ENCODE results near the gene ZFYVE21. TPM values are rescaled to one million over a fixed set of nuclear protein-coding genes. Genes with fewer than 3 reads are reported as not detected.
A peak's percentile ranks its signal among the peaks of the same experiment; 100 is the strongest.

ZFYVE21 gene
- total RNA-seq, 1 donor from 2014 or later, result 68.6 TPM

DNA sequence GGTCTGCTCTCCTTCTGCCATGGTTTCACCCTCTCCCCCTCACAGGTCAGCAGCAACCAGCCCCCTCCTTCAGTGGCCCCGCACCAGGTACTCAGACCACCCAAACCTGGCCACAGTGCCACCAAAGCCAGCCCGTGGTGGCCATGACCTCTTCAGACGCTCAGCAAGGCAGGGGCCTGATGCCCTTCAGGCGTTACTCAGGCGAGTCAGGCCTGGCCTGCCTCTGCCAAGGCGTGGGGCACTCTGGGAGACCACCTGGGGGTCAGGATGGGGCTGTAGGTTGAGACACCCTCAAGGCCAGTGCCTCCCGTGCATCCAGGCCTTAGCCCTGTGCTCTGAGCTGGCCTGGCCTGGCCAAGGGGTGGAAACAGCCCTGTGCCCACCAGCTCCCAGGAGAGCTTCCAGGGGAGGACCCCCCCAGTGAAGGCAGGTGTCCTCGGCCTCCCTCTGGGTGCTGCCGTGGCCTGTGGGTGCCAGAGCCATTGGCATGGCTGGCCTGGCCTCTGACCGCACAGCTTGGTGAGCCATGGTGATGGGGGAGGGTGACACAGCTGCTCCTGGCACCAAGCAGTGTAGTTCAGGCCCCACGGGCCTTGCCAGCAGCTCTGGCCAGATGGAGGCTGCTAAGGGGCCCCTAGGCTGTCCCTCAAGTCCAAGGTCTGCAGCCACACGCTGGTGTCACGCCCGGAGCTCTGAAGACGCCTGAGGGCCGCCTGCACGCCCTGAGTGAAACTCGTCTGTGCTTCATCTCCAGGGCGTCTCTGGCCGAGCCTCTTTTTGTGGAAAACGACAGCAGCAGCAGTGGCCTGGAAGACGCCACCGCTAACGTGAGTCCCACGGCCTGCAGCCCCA lies 15.5 kb upstream of the ZFYVE21 start:
- H3K36me3 Mint-ChIP-seq (ENCODE audit: low read depth), result peaks cover 15% of the 10 kb centered on the region
- no peaks in the 10 kb centered on the region for H3K27me3 Mint-ChIP-seq (ENCODE audit: low read depth)
- H3K9me3 Mint-ChIP-seq (ENCODE audit: low read depth), result no peaks in the 10 kb centered on the region
- peaks cover 27% of the 10 kb centered on the region for H3K4me1 Mint-ChIP-seq (ENCODE audit: low read depth)
- H3K27ac Mint-ChIP-seq (ENCODE audit: unreplicated experiment), result peak overlapping the region; percentile 41
- TF ChIP-seq, protein P1, sequence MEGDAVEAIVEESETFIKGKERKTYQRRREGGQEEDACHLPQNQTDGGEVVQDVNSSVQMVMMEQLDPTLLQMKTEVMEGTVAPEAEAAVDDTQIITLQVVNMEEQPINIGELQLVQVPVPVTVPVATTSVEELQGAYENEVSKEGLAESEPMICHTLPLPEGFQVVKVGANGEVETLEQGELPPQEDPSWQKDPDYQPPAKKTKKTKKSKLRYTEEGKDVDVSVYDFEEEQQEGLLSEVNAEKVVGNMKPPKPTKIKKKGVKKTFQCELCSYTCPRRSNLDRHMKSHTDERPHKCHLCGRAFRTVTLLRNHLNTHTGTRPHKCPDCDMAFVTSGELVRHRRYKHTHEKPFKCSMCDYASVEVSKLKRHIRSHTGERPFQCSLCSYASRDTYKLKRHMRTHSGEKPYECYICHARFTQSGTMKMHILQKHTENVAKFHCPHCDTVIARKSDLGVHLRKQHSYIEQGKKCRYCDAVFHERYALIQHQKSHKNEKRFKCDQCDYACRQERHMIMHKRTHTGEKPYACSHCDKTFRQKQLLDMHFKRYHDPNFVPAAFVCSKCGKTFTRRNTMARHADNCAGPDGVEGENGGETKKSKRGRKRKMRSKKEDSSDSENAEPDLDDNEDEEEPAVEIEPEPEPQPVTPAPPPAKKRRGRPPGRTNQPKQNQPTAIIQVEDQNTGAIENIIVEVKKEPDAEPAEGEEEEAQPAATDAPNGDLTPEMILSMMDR (IDR thresholded peaks at IDR 0.05), result no peak
- DNase-seq (ENCODE audit: low spot score), result peak; percentile 80
- no peak overlapping the region for H3K4me3 Mint-ChIP-seq (ENCODE audit: unreplicated experiment)

DNA sequence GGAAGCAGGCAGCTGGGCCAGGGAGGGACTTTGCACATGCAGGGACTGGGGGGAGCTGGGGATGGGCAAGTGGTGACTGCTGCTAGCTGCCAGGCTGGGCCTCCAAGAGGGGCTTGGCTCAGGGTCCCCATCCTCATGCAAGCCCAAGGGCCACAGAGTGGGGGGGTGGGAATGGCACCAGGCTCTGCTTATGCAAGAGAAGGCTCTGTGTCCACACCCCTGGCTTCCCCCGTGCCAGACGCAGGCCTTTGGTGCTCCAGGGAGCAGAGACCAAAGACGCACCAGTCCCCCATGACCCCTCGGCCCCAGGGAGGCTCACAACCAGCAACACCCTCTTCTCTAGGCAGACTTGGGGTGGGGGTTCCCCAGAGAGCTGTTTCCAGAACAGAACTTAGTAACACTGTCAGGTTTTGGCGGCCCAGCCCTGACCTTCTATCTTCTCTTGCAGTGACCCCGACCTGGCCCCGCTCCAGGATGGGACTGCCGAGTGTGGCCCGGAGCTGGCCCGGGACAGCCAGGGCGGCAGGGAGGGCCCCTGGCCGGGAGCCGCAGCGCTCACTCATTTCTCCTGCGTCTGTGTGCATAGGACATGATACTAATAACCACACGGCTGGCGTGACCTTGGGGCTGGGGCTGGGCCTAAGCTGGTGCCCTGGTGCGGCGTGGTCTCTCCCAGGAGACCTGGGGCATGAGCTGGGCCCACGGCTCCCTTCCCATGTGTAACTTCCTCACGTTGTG lies 14.7 kb upstream of the ZFYVE21 start:
- peaks cover 20% of the 10 kb centered on the region for H3K4me1 Mint-ChIP-seq (ENCODE audit: low read depth)
- H3K9me3 Mint-ChIP-seq (ENCODE audit: low read depth), result no peaks in the 10 kb centered on the region
- H3K36me3 Mint-ChIP-seq (ENCODE audit: low read depth), result peaks cover 15% of the 10 kb centered on the region
- H3K4me3 Mint-ChIP-seq (ENCODE audit: unreplicated experiment), result no peak overlapping the region
- H3K27ac Mint-ChIP-seq (ENCODE audit: unreplicated experiment), result no peak overlapping the region
- H3K27me3 Mint-ChIP-seq (ENCODE audit: low read depth), result no peaks in the 10 kb centered on the region
- TF ChIP-seq, protein P1 (IDR thresholded peaks at IDR 0.05), result no peak
- no peak for DNase-seq (ENCODE audit: low spot score)

DNA sequence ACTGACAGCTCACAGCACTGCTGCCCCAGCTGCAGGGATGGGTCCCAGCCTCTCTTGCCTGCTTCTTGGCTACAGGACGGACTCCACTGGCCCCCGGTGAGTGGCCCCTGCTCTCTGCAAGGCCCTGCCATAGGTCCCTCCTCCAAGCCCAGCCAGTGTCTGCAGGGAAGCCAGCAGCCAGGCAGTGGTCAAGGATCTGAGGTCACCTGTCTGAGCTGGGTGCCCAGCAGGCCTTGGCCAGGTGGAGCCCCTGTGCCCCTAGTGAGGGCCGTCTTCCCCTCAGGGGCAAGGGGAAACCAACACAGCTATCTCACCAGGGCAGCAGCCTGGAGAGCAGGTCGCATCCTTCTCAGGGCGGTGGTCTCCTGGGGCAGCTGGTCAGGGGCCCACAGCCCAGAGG lies 13.5 kb upstream of the ZFYVE21 start:
- no peak for DNase-seq (ENCODE audit: low spot score)
- peaks cover 8% of the 10 kb centered on the region for H3K4me1 Mint-ChIP-seq (ENCODE audit: low read depth)
- TF ChIP-seq, protein P1 (IDR thresholded peaks at IDR 0.05), result no peak
- H3K36me3 Mint-ChIP-seq (ENCODE audit: low read depth), result peaks cover 15% of the 10 kb centered on the region
- H3K27ac Mint-ChIP-seq (ENCODE audit: unreplicated experiment), result no peak overlapping the region
- no peak overlapping the region for H3K4me3 Mint-ChIP-seq (ENCODE audit: unreplicated experiment)
- no peaks in the 10 kb centered on the region for H3K9me3 Mint-ChIP-seq (ENCODE audit: low read depth)
- no peaks in the 10 kb centered on the region for H3K27me3 Mint-ChIP-seq (ENCODE audit: low read depth)

DNA sequence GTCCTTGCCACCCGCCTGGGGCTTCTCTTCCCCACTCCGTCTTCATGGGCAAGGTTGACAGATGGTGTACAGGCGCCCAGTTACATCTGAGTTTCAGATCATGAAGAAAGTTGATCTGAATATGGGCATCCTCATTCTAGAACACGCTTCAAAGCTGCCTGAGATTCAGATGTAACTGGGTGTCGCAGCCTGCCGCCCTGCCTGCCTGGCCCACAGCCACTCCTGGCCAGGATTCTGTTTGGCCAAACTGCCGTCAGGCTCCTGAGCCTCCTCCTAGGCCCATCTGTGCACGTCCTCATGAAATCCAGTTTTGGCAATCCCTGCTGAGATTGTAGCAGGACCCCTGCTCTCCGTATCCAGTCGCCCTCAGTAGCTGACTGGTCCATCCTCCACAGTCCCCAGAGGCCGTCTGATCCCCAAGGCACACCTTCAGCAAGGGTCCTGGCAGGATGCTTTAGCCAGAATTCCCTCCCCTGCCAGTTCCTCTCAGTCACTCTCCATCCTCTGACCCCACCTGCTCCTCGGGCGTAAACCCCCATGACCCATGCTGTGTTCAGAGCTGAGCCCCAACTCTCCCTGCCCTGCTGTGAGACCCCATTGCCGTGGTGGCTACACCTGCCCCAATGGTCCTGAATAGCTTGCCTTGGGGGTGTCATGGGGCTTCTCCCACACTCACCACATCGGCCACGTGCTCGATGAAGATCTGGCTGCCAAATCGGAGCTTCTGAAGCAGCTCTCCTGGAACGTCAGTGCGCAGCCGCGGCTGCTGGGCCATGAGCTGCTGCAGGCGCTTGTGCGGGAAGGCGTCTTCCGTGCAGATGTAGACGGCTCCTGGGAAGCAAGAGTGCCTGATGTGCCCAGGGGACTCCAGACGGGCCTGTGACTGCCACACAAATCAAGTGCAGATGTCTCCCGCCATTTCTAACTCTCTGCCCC lies 12.8 kb upstream of the ZFYVE21 start:
- H3K27me3 Mint-ChIP-seq (ENCODE audit: low read depth), result no peaks in the 10 kb centered on the region
- no peak overlapping the region for H3K4me3 Mint-ChIP-seq (ENCODE audit: unreplicated experiment)
- peak overlapping the region; percentile 8 for H3K27ac Mint-ChIP-seq (ENCODE audit: unreplicated experiment)
- H3K9me3 Mint-ChIP-seq (ENCODE audit: low read depth), result no peaks in the 10 kb centered on the region
- peaks cover 15% of the 10 kb centered on the region for H3K36me3 Mint-ChIP-seq (ENCODE audit: low read depth)
- TF ChIP-seq, protein P1 (IDR thresholded peaks at IDR 0.05), result no peak
- H3K4me1 Mint-ChIP-seq (ENCODE audit: low read depth), result peaks cover 2% of the 10 kb centered on the region
- no peak for DNase-seq (ENCODE audit: low spot score)

Data from chondrocyte (in vitro differentiated cells).